ENCODE results near the gene TMEFF2.

Gene TMEFF2

DNA sequence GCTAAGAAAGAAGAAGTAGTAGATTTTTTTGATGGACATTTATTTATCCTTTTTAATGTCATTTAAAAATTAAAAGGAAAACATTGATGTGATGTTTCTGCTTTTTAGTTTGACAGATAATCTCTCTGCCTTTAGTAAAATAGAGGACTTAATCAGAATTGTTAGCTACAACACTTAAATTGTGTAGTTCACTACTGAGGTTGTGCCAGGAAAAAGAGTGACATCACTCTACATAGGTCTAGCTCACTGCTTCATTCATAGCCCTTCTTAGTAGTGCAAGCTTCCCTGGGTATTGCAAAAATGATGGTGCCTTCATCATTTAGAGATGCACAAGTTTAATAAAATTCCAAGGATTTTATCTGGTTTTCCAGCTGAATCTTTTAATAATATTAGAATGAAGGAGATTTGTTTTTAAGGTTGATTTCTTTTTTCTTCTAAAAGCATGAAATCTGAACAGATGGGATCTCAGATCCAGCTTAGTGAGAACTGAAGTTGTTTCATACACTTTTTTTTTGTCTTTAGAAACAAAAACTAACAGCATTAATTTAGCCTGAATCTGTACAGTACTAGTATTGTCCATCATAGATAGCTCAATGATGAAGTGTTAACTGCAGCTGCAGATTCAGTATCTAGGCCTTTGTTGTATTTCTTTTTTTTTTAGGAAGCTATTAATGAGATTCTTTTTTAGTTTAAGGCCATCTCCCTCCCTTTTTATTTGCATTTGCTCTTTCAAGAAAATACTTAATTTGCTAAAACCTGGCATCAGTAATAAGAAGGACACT is 20.6 kb upstream of the TMEFF2 start:
- H3K36me3 ChIP-seq (ENCODE audit: control insufficient read depth in 2 of 2, insufficient read depth in 1 of 2, low read length in 2 of 2), result no peaks in the 10 kb centered on the region
- ChIA-PET POLR2A (no interaction called here), CTCF (interaction anchor here (0.5 kb wide), 1 partner anchor 27 kb away, joined by 3 read pairs; no protein-coding TSS in a partner anchor)
- H3K4me3 ChIP-seq (ENCODE audit: low read depth, low read length), result no peak overlapping the region
- H3K9me3 ChIP-seq (ENCODE audit: control insufficient read depth, insufficient read depth, low read depth, low read length), result no peaks in the 10 kb centered on the region
- no peaks in the 10 kb centered on the region for H3K4me1 ChIP-seq (ENCODE audit: control insufficient read depth, insufficient read depth, low read length)
- TF ChIP-seq ZNF423 (tag by site-specific recombination; IDR thresholded peaks at IDR 0.05), result no peak
- no peak for TF ChIP-seq KLF7 (tag by site-specific recombination; IDR thresholded peaks at IDR 0.05; ENCODE audit: borderline replicate concordance)
- no peak for TF ChIP-seq ZNF558 (tag by site-specific recombination; IDR thresholded peaks at IDR 0.05)
- TF ChIP-seq ZNF776 (tag by site-specific recombination; IDR thresholded peaks at IDR 0.05; ENCODE audit: borderline replicate concordance), result no peak
- no peak for TF ChIP-seq ZNF266 (tag by site-specific recombination; IDR thresholded peaks at IDR 0.05; ENCODE audit: low read depth)
- TF ChIP-seq ZNF768 (tag by site-specific recombination; IDR thresholded peaks at IDR 0.05), result no peak
- TF ChIP-seq SP7 (tag by site-specific recombination; IDR thresholded peaks at IDR 0.05), result no peak
- TF ChIP-seq ZNF626 (tag by site-specific recombination; IDR thresholded peaks at IDR 0.05), result no peak
- TF ChIP-seq, protein P1, sequence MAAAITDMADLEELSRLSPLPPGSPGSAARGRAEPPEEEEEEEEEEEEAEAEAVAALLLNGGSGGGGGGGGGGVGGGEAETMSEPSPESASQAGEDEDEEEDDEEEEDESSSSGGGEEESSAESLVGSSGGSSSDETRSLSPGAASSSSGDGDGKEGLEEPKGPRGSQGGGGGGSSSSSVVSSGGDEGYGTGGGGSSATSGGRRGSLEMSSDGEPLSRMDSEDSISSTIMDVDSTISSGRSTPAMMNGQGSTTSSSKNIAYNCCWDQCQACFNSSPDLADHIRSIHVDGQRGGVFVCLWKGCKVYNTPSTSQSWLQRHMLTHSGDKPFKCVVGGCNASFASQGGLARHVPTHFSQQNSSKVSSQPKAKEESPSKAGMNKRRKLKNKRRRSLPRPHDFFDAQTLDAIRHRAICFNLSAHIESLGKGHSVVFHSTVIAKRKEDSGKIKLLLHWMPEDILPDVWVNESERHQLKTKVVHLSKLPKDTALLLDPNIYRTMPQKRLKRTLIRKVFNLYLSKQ (tag by site-specific recombination; IDR thresholded peaks at IDR 0.05; ENCODE audit: borderline replicate concordance), result no peak
- no peak for TF ChIP-seq ZNF112 (tag by site-specific recombination; IDR thresholded peaks at IDR 0.05)
- no peak for TF ChIP-seq ZNF174 (tag by site-specific recombination; IDR thresholded peaks at IDR 0.05)
- TF ChIP-seq ZNF274 (IDR thresholded peaks at IDR 0.05; ENCODE audit: low read length), result no peak
- TF ChIP-seq ZNF274 (tag by site-specific recombination; IDR thresholded peaks at IDR 0.05; ENCODE audit: borderline replicate concordance), result no peak
- no peak overlapping the region for H3K27ac ChIP-seq (ENCODE audit: extremely low read depth, low read depth, low read length)

DNA sequence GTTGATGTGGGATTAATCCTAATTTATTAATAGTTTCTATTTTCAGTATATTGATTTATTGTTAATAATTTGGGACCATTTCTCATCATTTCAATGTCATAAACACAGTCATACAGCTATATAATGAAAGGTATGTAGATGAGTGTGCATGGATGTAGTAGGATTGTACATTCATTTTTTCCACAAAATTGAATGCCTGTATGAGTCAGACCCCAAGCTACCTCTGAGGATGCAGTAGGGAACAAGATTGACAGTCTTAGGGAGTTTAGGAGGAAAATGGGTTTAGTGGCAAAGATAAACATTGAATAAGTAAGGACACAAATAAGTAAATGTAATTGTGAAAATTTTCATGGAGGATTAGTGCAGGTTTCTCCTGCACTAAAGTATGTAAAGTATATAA is 14.1 kb upstream of the TMEFF2 start:
- no peak overlapping the region for H3K4me3 ChIP-seq (ENCODE audit: low read depth, low read length)
- POLR2A ChIA-PET, result no interaction called here
- H3K27ac ChIP-seq (ENCODE audit: extremely low read depth, low read depth, low read length), result no peak overlapping the region
- CTCF ChIA-PET, result no interaction called here
- H3K4me1 ChIP-seq (ENCODE audit: control insufficient read depth, insufficient read depth, low read length), result no peaks in the 10 kb centered on the region
- H3K36me3 ChIP-seq (ENCODE audit: control insufficient read depth in 2 of 2, insufficient read depth in 1 of 2, low read length in 2 of 2), result no peaks in the 10 kb centered on the region
- H3K9me3 ChIP-seq (ENCODE audit: control insufficient read depth, insufficient read depth, low read depth, low read length), result no peaks in the 10 kb centered on the region
- TF ChIP-seq ZNF155 (tag by site-specific recombination; IDR thresholded peaks at IDR 0.05) (no peak), KLF7 (tag by site-specific recombination; IDR thresholded peaks at IDR 0.05; ENCODE audit: borderline replicate concordance) (no peak), HOXA7 (CRISPR knock-in tag; IDR thresholded peaks at IDR 0.05; ENCODE audit: borderline replicate concordance) (no peak), ZNF248 (tag by site-specific recombination; IDR thresholded peaks at IDR 0.05) (no peak), ZNF324 (tag by site-specific recombination; IDR thresholded peaks at IDR 0.05) (no peak), KLF10 (tag by site-specific recombination; IDR thresholded peaks at IDR 0.05) (no peak), GFI1B (tag by site-specific recombination; IDR thresholded peaks at IDR 0.05) (no peak), ZNF10 (tag by site-specific recombination; IDR thresholded peaks at IDR 0.05) (no peak), ZNF529 (tag by site-specific recombination; IDR thresholded peaks at IDR 0.05; ENCODE audit: insufficient replicate concordance) (no peak)
- TF ChIP-seq, protein P2, sequence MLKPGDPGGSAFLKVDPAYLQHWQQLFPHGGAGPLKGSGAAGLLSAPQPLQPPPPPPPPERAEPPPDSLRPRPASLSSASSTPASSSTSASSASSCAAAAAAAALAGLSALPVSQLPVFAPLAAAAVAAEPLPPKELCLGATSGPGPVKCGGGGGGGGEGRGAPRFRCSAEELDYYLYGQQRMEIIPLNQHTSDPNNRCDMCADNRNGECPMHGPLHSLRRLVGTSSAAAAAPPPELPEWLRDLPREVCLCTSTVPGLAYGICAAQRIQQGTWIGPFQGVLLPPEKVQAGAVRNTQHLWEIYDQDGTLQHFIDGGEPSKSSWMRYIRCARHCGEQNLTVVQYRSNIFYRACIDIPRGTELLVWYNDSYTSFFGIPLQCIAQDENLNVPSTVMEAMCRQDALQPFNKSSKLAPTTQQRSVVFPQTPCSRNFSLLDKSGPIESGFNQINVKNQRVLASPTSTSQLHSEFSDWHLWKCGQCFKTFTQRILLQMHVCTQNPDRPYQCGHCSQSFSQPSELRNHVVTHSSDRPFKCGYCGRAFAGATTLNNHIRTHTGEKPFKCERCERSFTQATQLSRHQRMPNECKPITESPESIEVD (tag by site-specific recombination; IDR thresholded peaks at IDR 0.05), result no peak
- TF ChIP-seq, protein P3, sequence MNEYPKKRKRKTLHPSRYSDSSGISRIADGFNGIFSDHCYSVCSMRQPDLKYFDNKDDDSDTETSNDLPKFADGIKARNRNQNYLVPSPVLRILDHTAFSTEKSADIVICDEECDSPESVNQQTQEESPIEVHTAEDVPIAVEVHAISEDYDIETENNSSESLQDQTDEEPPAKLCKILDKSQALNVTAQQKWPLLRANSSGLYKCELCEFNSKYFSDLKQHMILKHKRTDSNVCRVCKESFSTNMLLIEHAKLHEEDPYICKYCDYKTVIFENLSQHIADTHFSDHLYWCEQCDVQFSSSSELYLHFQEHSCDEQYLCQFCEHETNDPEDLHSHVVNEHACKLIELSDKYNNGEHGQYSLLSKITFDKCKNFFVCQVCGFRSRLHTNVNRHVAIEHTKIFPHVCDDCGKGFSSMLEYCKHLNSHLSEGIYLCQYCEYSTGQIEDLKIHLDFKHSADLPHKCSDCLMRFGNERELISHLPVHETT (tag by site-specific recombination; IDR thresholded peaks at IDR 0.05), result no peak
- TF ChIP-seq, protein P4, sequence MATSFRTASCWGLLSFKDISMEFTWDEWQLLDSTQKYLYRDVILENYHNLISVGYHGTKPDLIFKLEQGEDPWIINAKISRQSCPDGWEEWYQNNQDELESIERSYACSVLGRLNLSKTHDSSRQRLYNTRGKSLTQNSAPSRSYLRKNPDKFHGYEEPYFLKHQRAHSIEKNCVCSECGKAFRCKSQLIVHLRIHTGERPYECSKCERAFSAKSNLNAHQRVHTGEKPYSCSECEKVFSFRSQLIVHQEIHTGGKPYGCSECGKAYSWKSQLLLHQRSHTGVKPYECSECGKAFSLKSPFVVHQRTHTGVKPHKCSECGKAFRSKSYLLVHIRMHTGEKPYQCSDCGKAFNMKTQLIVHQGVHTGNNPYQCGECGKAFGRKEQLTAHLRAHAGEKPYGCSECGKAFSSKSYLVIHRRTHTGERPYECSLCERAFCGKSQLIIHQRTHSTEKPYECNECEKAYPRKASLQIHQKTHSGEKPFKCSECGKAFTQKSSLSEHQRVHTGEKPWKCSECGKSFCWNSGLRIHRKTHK (tag by site-specific recombination; IDR thresholded peaks at IDR 0.05), result no peak
- TF ChIP-seq, protein P5, sequence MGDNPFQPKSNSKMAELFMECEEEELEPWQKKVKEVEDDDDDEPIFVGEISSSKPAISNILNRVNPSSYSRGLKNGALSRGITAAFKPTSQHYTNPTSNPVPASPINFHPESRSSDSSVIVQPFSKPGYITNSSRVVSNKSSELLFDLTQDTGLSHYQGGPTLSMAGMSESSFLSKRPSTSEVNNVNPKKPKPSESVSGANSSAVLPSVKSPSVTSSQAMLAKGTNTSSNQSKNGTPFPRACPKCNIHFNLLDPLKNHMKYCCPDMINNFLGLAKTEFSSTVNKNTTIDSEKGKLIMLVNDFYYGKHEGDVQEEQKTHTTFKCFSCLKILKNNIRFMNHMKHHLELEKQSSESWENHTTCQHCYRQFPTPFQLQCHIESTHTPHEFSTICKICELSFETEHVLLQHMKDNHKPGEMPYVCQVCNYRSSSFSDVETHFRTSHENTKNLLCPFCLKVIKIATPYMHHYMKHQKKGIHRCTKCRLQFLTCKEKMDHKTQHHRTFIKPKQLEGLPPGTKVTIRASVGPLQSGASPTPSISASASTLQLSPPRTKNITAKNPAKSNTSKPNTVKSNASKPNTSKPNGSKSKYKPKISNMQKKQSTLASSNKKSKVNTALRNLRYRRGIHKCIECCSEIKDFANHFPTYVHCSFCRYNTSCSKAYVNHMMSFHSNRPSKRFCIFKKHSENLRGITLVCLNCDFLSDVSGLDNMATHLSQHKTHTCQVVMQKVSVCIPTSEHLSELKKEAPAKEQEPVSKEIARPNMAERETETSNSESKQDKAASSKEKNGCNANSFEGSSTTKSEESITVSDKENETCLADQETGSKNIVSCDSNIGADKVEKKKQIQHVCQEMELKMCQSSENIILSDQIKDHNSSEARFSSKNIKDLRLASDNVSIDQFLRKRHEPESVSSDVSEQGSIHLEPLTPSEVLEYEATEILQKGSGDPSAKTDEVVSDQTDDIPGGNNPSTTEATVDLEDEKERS (tag by site-specific recombination; IDR thresholded peaks at IDR 0.05), result no peak

All from HEK293 (cell line).